ENCODE results near the gene MATN3. TPM values are rescaled to one million over a fixed set of nuclear protein-coding genes. Genes with fewer than 3 reads are reported as not detected.

MATN3 gene
- total and polyA plus RNA-seq, 2 of the 13 experiments (the other 11 are each of a cell fraction or from before 2014, with no cell fraction given): 36.1 to 208 TPM

- TF ChIP-seq KDM5B (CRISPR knock-in tag; IDR thresholded peaks at IDR 0.05; ENCODE audit: borderline replicate concordance): 0 out of 2 replicates have a peak, but pooled peaks have one; percentile 40
- TF ChIP-seq KDM1A (CRISPR knock-in tag; IDR thresholded peaks at IDR 0.05): no peak
- no peak for TF ChIP-seq PPARG (CRISPR knock-in tag; conservative IDR thresholded peaks at IDR 0.05)
- no peak for TF ChIP-seq ZNF3 (CRISPR knock-in tag; IDR thresholded peaks at IDR 0.05)
- no peak for TF ChIP-seq ZNF558 (CRISPR knock-in tag; IDR thresholded peaks at IDR 0.05; ENCODE audit: borderline replicate concordance)
- TF ChIP-seq EHMT2 (IDR thresholded peaks at IDR 0.05; ENCODE audit: borderline replicate concordance, low read depth, low read length): peak; percentile 41; the same call in 1 of the 2 replicates
- no peak for TF ChIP-seq HNF4G (IDR thresholded peaks at IDR 0.05; ENCODE audit: borderline replicate concordance, low read depth, low read length)
- TF ChIP-seq HNF4G (CRISPR knock-in tag; IDR thresholded peaks at IDR 0.05; ENCODE audit: borderline replicate concordance, low read depth): no peak
- no peak for TF ChIP-seq CREM (IDR thresholded peaks at IDR 0.05)
- no peak for TF ChIP-seq CREM (CRISPR knock-in tag; IDR thresholded peaks at IDR 0.05)
- TF ChIP-seq ZFP82 (CRISPR knock-in tag; IDR thresholded peaks at IDR 0.05; ENCODE audit: borderline replicate concordance): no peak
- TF ChIP-seq GMEB1 (CRISPR knock-in tag; IDR thresholded peaks at IDR 0.05; ENCODE audit: borderline replicate concordance): no peak
- TF ChIP-seq ZFP90 (CRISPR knock-in tag; IDR thresholded peaks at IDR 0.05; ENCODE audit: borderline replicate concordance): 0 out of 2 replicates have a peak, but pooled peaks have one; percentile 65
- peak; percentile 99 for TF ChIP-seq ZBTB38 (CRISPR knock-in tag; IDR thresholded peaks at IDR 0.05)
- no peak for TF ChIP-seq TFDP2 (CRISPR knock-in tag; IDR thresholded peaks at IDR 0.05)
- peak; percentile 11; the same call in 1 of the 2 replicates for TF ChIP-seq FOXA3 (CRISPR knock-in tag; IDR thresholded peaks at IDR 0.05)
- no peak for TF ChIP-seq SCMH1 (CRISPR knock-in tag; IDR thresholded peaks at IDR 0.05; ENCODE audit: borderline replicate concordance)
- TF ChIP-seq ZNF232 (CRISPR knock-in tag; IDR thresholded peaks at IDR 0.05; ENCODE audit: borderline replicate concordance): no peak
- 0 out of 2 replicates have a peak, but pooled peaks have one; percentile 21 for TF ChIP-seq MED1 (CRISPR knock-in tag; IDR thresholded peaks at IDR 0.05)
- TF ChIP-seq ZNF280B (CRISPR knock-in tag; IDR thresholded peaks at IDR 0.05; ENCODE audit: borderline replicate concordance): no peak
- no peak for TF ChIP-seq NR2C2 (CRISPR knock-in tag; IDR thresholded peaks at IDR 0.05; ENCODE audit: borderline replicate concordance)
- 0 out of 2 replicates have a peak, but pooled peaks have one; percentile 16 for TF ChIP-seq PITX1 (CRISPR knock-in tag; IDR thresholded peaks at IDR 0.05)
- no peak for TF ChIP-seq ZNF337 (CRISPR knock-in tag; IDR thresholded peaks at IDR 0.05; ENCODE audit: borderline replicate concordance, low read depth)
- 0 out of 2 replicates have a peak, but pooled peaks have one; percentile 9 for TF ChIP-seq ZHX1 (CRISPR knock-in tag; IDR thresholded peaks at IDR 0.05; ENCODE audit: low read depth)
Observed at GRCh38 chr2:20005891-20006470, 6.5 kb downstream of the MATN3 start (continued).

Data from HepG2 (cell line).